Suppressor macrophage treated with lipopolysaccharide for 4 hours (primary cell): ENCODE data around the gene SH3RF1.

Source experiments
- DNase-seq: peaks from one replicate; pipeline ENCODE4 v3.0.0-alpha.2; 2020

Gene SH3RF1

DNA sequence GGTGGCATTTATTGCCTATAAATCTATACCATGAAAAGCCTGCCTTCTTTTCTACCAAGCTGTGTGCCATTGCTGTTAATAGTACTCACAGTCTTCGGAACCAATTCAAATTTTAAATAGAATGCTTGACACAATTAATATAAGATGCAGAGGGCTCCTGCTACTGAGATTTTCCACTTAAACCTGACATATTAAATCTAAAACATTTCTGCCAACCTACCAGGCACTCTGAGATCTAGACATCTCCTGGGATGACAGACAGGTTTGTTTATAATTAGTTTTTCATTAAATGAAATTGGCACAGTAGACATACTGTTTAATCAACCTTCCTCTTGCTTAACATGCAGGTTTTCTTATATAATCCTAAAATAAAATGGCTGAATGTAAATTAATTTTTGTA lies 143.4 kb downstream of the SH3RF1 start:
- DNase-seq = no peak

DNA sequence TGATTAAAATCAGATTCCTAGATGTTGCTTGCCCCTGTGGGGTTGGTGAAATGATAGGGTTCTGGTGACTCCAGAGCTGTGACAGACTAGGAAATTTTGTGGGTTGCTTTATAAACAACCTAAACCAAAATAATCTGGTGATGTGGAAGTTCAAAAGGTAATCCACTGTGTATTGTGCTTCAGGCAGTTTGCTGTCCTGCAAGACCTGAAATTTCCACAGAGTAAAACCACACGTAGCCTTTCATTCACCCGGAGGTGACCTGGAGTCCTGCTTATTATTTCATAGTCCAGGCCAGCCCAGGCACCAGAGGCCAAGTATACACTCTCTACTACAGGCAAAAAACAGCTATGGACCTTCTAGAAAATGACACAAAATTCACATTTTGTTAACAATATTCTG lies 146.1 kb downstream of the SH3RF1 start:
- DNase-seq = no peak

DNA sequence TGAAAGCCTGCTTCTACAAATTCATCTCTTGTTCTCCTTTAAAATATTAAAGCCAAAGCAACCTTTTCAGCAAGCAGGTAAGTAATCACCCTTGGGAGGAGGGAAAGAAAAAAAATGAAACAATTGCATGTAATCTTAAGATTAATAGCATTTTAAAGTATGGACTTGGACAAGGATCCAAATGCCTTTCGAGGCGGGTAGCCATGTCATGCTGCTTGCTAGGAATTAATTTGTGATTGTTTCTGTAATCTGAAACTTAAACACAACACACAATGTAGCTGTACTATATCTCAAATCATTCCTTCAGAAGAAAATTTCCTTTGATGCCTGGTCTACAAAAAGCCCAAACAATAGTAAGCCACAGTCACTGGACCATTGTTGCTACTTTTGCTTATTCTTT lies 148.3 kb downstream of the SH3RF1 start:
- no peak for DNase-seq

DNA sequence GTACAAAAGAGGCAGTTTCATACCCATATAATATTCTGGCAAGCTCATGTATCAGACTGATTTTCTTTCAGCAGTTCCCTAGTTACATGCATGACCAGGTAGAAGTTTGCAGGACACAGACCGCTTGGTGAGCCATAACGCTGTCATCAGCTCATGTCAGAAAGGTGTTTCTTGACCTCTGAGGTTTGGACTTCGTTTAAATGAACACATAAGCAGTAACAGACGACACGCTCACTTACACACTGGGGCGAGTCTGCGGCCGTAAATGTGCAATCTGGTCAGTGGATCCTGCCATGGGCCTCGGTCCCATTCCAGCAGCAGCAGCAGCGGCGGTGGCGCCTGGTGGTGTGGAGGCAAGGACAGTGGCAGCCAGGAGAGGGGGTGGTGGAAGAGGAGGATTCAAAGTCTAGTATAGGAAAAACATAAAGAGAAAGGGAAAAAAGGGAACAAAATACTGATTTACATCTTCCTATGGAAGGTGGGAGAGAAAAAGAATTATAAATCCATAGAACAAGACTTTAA lies 148.8 kb downstream of the SH3RF1 start:
- no peak for DNase-seq

DNA sequence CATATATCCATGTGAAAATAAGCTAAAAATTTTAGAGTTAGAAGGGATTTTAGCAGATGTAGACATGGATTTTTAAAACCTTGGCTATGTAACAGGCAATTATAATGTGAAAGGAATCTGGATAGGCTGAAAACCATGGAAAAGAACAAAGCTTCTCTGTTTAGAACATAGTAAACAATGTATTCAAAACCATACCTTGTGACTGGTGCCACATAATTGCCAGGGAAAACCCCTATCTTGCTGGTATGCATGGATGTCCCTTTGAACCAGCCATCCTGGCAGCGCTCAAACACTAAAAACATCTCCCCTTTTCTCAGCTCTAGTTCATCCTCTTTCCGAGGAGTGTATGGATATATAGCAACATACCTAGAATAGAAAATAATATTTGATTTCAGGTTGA lies 150.1 kb downstream of the SH3RF1 start:
- DNase-seq = no peak

DNA sequence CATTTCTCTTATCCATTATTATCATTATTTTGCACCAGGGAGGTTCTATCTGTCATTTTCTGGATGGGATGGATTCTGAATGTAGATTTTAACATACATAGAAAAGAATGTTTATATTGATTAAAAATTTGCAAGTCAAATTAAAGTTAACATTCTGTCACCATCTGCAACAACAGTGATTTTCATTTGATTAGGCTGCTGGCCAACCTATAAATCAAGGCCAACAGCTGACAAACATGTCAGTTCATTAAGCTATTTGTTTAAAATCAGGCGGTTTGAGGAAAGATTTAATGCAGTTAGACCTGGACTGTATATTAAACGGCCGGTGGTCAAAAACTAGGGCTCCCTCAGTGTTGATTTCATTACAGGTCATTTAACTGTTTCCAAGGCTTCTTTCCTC lies 151.2 kb downstream of the SH3RF1 start:
- DNase-seq = no peak

DNA sequence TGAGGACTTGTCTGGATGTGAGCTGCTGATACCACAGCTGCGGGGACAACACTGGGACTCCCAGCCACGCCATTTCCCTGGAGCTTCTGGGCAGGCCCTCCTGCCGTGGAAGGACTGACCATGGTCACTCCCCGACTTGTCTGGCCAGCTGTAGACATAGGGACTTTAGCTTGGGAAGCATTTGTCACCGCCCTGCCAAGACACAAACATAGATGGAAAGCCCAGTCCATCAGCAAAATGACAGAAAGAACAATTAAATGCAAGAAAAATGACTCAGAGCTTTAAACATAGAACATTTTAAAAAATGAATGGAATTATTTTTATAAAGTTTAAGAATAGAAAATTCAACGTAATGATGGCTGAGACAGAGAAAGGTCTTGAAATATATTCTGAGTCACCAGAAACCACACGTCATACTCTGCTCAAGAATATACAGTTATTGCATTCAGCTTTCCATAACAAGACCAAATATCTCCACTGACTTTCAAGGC lies 153.1 kb downstream of the SH3RF1 start:
- DNase-seq = no peak

DNA sequence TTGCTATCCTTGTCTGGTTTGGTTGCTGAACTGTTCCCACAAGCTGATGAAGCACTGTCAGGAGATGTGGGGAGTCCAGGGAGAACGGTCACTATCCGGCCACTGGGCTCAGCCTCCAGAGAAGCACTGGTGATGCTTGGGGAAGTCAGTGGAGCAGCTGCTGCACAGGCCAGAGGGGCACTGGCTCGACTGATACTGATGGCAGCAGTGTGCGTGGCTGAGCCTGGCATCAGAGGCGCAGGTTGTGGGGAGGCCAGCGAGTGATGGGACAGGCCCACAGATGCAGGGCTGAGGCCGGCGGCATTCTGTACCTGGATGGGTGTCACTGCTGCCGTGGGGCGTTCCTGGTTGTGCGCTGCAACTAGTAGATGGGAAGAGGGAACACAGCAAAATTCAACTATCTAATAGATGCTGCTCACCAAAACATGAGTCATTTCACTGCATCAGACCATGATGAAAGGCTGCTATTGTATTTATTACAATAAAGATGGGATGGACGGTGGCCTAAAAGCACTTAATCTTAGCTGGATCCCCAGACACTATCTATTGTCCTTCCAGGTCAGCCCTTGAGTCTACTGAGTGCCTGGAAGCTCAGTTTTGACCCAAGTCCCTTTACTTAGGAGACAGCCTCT lies 154.4 kb downstream of the SH3RF1 start:
- DNase-seq = peak; percentile 15

DNA sequence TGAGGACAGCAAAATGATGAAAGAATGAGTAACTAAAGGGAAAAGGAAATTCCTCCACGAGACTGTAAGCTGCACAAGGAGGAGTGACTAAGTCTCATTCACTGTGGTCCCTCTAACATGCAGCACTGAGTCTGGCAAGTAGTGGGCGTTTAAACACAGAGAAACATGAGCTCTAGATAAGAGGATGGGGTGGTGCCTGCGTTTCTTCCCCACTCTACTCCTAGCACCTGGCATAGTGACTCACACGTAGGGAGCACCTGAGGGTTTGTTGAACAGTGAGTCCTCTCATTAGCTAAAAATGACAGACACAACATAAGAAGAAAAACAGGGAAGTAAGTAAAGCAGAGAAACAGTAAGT lies 154.9 kb downstream of the SH3RF1 start:
- peak; percentile 67 for DNase-seq

DNA sequence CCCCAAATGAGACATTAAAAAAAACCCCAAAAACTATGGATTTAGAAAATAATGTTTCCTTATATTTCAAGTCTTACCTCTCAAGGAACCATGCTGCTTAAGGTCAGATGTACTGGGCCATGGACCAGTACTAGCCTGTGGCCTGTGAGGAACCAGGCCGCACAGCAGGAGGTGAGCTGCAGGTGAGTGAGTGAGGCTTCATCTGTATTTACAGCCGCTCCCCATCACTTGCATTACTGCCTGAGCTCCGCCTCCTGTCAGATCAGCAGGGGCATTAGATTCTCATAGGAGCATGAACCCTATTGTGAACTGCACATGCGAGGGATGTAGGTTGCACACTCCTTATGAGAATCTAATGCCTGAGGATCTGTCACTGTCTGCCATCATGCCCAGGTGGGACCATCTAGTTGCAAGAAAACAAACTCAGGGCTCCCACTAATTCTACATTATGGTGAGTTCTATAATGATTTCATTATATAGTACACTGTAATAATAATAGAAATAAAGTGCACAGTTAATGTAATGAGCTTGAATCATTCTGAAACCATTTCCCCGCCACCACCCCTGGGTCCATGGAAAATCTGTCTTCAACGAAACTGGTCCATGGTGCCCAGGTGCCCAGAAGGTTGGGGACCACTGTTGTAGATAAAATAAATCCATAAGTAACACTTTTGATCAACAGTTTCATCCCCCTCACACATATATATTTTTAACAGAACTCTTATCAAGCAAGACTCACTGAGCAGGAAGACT lies 155.4 kb downstream of the SH3RF1 start:
- no peak for DNase-seq

DNA sequence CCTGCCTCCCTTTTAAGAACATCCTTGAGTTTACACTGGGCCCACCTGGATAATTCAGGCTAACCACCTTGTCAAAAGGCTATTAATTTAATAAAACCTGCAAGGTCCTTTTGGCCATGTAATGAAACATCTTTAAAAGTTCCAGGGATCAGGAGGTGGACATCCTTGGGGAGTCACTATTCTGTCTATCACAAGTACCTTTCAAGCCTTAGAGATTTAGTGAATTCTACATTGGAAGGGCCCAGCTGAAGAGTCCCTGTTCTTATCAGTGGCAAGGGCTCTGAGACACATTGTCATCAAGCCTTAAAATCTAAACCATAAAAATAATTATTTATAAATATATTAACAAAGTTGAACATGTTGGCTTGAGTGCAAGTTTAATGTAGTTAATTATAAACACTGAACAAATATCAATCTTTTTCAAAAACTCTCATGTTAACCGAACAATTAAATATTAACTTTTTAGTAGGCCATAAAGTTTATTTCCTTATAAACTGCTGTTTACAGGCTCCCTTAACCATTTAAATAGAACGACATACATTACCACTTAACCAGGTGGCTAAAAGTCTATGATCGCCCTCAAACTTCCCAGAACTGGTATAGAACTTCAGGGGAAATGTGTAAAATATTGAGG lies 156.3 kb downstream of the SH3RF1 start:
- DNase-seq = no peak

DNA sequence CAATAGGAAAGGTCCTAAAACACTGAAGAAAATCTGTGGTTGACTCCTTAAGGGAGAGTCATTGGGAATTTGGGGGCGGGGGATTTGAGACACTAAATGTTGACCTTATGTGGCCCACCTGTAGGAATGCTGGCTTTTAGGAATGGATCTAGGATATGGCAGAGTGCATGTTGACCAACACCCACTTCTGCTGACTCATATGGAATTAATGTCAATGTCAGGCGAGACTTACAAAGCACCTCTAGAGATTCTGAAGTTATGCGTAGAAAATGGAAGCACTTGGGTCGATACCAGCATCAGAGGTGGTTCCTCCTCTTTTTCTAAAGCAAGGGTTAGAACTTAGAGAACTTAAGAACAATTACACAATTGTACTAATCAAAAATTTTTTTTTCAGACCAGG lies 160.1 kb downstream of the SH3RF1 start:
- no peak for DNase-seq

DNA sequence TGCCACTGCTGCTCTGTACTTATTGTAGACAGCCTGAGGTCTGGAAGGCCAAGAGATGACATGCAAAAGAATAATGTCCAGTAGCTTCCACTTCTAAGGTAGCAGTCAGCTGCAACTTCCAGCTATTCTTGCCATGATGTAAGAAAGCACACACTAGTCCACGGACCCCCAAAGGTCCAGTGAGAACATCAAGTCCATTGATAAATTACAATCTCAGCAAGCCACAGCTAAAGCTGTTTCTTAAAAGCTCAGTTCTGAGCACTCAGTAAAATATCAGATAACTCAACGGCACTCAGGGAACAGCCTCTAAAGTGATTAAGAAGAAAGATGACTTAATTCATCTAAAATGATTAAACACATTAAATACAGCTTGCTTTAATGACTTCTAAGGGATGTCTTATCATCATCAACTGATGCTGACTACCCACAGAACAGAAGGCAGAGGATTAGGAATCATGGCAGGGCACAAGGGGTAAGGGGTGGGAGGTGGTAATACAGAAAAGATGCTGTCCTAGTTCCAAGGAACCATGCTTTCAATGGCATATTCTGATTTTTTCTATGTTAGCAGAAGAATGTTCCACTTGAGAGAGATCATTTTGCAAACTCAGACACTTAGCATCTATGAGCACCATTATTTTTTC lies 161.6 kb downstream of the SH3RF1 start:
- DNase-seq = no peak

DNA sequence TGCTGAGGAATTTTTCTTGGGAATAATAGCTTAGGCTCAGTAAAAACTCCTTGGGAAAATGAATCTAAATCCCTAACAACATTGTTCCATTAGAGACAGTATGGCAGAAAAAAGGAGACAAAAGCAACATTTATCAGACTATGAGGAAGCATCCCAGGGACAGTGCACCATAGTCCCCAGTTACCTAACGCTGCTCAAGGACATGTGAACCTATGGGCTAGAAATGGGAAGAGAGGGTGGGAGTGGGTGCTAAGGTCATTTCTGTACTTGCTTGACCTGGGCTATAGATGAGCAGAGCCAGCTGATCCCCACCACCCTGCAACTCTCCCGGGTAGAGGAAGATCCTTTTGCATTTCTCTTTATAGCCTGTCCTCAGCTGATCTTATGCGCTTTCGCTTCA lies 162.5 kb downstream of the SH3RF1 start:
- no peak for DNase-seq

DNA sequence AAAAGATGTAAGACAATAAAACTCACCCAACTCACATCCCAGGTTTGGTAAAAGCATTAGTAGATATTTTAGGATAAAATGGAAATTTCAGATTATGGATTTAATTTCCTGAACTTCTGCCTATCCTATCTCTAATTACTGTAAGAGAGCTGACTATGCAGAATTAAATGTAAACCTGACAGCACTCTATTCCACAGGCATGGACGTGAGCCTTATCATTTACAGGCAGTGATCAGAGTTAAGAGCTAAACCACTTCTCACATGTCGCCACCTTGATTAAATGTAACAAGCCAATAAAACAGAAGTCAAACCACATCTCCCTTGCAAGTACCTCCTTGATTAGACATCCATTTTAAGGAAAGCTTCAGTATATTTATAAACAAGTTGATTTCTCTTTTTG lies 163.2 kb downstream of the SH3RF1 start:
- no peak for DNase-seq

DNA sequence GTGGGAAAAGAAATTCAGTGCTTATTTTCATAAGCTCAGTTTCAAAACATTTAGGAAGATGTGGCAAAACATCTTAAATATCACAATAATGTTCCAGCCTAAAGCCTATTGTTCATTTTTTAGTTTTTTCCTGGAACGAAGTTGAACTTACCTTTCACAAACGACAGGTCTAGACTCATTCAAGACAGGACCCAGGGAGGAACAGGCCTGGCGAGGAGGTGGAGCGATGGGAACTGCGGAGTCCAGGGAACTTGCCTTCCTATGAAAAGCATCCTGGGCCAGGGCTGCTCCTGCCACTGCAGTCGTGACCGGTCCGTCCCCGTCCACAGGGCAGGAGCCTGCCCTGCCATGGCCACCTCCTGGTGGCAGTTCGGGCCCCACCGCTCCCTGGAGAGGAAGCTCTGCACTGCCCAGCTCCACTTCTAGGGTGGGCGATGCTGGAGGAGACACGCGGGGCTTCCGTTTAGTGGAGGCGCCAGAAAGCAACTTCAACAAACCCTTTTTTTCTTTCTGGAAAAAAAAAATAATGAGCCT lies 164.0 kb downstream of the SH3RF1 start:
- DNase-seq = no peak

DNA sequence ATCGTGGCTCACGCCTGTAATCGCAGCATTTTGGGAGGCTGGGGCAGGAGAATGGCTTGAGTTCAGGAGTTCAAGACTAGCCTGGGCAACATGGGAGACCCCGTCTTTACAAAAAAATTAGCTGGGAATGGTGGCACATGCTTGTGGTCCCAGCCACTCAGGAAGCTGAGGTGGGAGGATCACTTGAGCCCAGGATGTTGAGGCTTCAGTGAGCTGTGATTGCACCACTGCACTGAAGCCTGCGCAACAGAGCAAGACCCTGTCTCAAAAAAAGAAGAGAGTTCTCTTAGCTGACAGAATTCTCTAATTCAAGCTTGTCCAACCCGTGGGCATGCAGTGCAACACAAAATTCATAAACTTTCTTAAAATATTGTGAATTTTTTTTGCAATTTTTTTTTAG lies 165.1 kb downstream of the SH3RF1 start:
- no peak for DNase-seq

DNA sequence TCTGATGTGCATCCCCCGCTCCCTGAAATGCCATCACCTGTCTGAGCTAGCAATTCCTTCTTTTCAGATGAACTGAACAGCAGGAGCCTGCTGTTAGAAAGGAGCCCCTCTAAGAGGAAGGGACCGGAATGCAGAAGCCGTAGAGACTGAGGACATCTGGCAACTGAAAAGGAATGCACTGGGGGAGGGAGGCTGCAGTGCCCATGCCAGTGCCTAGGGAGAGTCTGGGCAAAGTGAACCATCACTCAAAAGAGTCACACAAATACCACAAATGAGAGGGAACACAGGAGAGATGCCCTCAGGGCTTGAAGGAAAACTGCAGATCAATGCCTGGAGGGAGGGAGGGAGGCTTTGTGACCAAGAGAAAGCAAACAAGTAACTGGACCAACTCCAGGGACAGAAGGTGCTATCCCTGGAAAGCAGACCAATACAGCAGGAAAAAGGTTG lies 166.8 kb downstream of the SH3RF1 start:
- no peak for DNase-seq

DNA sequence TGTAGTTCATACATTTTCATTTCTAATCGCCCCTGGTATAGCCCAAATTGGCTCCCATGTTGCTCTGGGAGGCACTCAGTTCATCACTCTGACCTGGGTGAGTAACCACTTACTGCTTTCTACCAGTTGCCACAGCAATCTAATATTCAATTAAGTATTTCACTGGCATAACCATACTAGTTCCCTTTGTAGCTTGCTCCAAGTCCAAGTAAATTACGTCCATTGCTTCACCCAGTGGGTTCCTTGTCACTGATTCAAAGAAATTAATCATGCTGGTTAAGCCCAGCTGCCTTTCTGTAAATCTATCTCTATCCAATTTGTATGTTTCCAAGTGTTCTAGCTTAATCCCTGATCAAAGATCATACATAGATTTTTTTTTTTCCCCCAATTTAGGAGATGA lies 168.7 kb downstream of the SH3RF1 start:
- no peak for DNase-seq

DNA sequence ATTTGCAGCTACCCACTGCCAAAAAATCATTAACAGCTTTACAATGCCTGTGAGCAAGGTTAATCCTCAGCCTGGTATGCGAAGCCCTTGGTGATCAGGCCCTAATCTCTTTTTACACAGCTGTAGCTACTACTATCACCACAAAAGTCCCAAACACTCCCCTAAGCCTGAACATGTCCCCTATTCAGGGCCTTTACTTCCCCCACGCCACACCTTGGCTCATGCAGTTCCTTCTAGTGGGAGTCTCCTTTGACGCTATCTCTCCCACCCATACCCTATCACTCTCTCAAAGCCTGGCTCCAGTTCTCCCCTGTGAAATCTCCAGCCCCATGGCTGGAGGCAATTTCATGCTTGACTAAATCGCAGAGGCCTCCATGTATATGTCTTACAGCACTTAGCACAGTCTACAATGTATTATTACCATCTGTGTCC lies 170.1 kb downstream of the SH3RF1 start:
- DNase-seq = no peak

DNA sequence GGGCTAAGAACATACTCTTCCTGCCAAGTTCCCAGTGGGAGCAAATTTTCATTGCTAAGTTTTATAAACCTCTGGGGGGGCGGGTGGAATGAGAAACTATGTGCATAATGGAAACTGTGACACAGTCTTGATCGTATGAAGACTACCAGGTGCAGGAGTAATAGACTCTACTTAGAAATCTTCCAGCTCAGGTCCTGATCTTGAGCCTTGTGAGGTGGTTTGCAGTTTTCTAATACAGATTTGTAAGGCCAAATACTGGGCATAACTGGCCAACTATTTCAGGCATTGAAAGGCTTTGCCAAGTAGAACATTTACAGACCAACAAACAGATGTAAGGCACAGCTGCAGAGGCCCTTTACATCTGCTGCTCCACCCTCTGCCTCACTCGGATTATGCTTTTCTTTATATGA lies 171.0 kb downstream of the SH3RF1 start:
- no peak for DNase-seq

DNA sequence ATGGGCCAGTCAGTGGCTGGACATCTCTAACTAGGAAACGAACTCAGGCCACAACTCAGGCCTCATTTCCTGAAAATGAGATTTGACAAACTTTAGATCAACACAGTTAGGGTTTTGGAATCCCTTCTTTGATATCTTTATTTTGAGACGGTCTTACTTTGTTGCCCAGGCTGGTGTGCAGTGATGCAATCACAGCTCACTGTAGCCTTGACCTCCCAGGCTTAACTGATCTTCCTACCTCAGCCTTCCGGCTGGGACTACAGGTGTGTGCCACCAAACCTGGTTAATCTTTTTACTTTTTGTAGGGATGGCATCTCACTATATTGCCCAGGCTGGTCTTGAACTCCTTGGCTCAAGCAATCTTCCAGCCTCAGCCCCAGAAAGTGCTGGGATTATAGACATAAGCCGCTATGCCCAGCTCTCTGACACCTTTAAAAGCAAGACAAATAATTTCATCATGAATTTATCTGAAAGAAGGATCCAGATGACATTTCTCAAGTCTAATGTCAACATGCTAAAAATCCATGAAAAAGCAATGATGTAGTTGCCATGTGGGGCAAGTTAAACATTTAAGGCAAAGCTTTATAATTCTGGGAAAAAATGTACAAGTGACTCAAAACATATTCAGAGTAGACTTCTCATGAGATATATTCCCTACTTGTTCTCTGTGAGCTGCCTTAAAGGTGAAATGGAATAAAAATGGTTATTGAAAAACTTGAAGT lies 171.6 kb downstream of the SH3RF1 start:
- DNase-seq = no peak
